Ascending aorta (tissue), 2 donors: Measurements from ENCODE around the gene ABHD12. TPM values are rescaled to one million over a fixed set of nuclear protein-coding genes. Genes with fewer than 3 reads are reported as not detected.

Experiments used
- DNase-seq, 2 donors: peaks; one replicate each; pipeline ENCODE4 v3.0.0-alpha.2; 2019; ENCODE audit warnings: low spot score in 2 of 2
- H3K27ac ChIP-seq, 2 donors: fragments of 200-600 bp; sonication (generic); one replicate each; pipeline ENCODE4 v1.5.1; 2016 to 2017; ENCODE audit warnings: mild to moderate bottlenecking in 1 of 2
- H3K27me3 ChIP-seq: fragments of 200-600 bp; sonication (generic); one replicate; pipeline ENCODE4 v1.5.1; 2017
- H3K36me3 ChIP-seq, 2 donors: fragments of 200-600 bp; sonication (generic); one replicate each; pipeline ENCODE4 v1.5.1; 2016
- H3K4me1 ChIP-seq, 2 donors: fragments of 200-600 bp; sonication (generic); one replicate each; pipeline ENCODE4 v1.5.1; 2016 to 2017; ENCODE audit warnings: mild to moderate bottlenecking in 1 of 2
- H3K4me3 ChIP-seq, 2 donors: fragments of 200-600 bp; sonication (generic); one replicate each; pipeline ENCODE4 v1.5.1; 2016 to 2017; ENCODE audit warnings: mild to moderate bottlenecking in 1 of 2
- H3K9me3 ChIP-seq, 2 donors: fragments of 200-600 bp; sonication (generic); one replicate each; pipeline ENCODE4 v1.5.1; 2016
- CTCF ChIP-seq, 3 experiments: fragments of 200-600 bp in 2 of 3; fragments of 450-650 bp in 1 of 3; sonication (generic) in 2 of 3; IDR thresholded peaks; one replicate each; pipeline ENCODE4 v1.5.1; 2016 to 2019; ENCODE audit warnings: antibody characterized with exemption in 3 of 3, mild to moderate bottlenecking in 1 of 3, moderate library complexity in 1 of 3
- intact Hi-C: fragments of 100-400 bp; cut with DNase I; formaldehyde crosslinking; loops from one replicate; pipeline ENCODE4 v1.15.1; 2023
- total RNA-seq: library from RNA; depleted of rRNA; stranded (reverse); fragments of >200 nt; gene quantifications from one replicate; pipeline ENCODE4 v1.1.0, GENCODE V29; 2016

ABHD12 gene
- total RNA-seq, 1 donor from 2014 or later: 24.3 TPM

GRCh38 chr20:25374842-25375241 is 15.8 kb downstream of the ABHD12 start:
- Histone ChIP-seq H3K36me3 (no peaks in the 10 kb centered on the region), H3K4me1 (no peaks in the 10 kb centered on the region), H3K4me3 (no peak overlapping the region), H3K9me3 (no peaks in the 10 kb centered on the region), H3K27me3 (no peaks in the 10 kb centered on the region), H3K27ac (no peak overlapping the region)
- no peak for DNase-seq
- no peak for TF ChIP-seq CTCF (IDR thresholded peaks at IDR 0.05)
- intact Hi-C loops: no loop called here

GRCh38 chr20:25372584-25373336 is 17.9 kb downstream of the ABHD12 start:
- H3K9me3 ChIP-seq: no peaks in the 10 kb centered on the region
- no peaks in the 10 kb centered on the region for H3K27me3 ChIP-seq
- TF ChIP-seq CTCF (IDR thresholded peaks at IDR 0.05): no peak
- H3K27ac ChIP-seq: no peak overlapping the region
- H3K4me3 ChIP-seq: no peak overlapping the region
- H3K36me3 ChIP-seq: no peaks in the 10 kb centered on the region
- intact Hi-C loops: no loop called here
- H3K4me1 ChIP-seq: no peaks in the 10 kb centered on the region
- no peak for DNase-seq

GRCh38 chr20:25369971-25370370 is 20.7 kb downstream of the ABHD12 start:
- Histone ChIP-seq H3K4me3 (no peak overlapping the region), H3K4me1 (no peaks in the 10 kb centered on the region), H3K9me3 (no peaks in the 10 kb centered on the region), H3K27me3 (no peaks in the 10 kb centered on the region), H3K27ac (no peak overlapping the region), H3K36me3 (no peaks in the 10 kb centered on the region)
- TF ChIP-seq CTCF (IDR thresholded peaks at IDR 0.05): no peak
- DNase-seq: no peak
- intact Hi-C loops: no loop called here

- H3K36me3 ChIP-seq: no peaks in the 10 kb centered on the region
- intact Hi-C loops: no loop called here
- H3K4me1 ChIP-seq: no peaks in the 10 kb centered on the region
- H3K9me3 ChIP-seq: no peaks in the 10 kb centered on the region
- H3K4me3 ChIP-seq: no peak overlapping the region
- no peak for DNase-seq
- no peak for TF ChIP-seq CTCF (IDR thresholded peaks at IDR 0.05)
- H3K27ac ChIP-seq: no peak overlapping the region
- no peaks in the 10 kb centered on the region for H3K27me3 ChIP-seq
Measured at GRCh38 chr20:25369529-25369928, 21.1 kb downstream of the ABHD12 start.

GRCh38 chr20:25368976-25369375 is 21.7 kb downstream of the ABHD12 start:
- TF ChIP-seq CTCF (IDR thresholded peaks at IDR 0.05): no peak
- Histone ChIP-seq H3K4me3 (no peak overlapping the region), H3K9me3 (no peaks in the 10 kb centered on the region), H3K36me3 (no peaks in the 10 kb centered on the region), H3K27me3 (no peaks in the 10 kb centered on the region), H3K27ac (no peak overlapping the region), H3K4me1 (no peaks in the 10 kb centered on the region)
- DNase-seq: no peak
- intact Hi-C loops: no loop called here

- H3K27me3 ChIP-seq: no peaks in the 10 kb centered on the region
- TF ChIP-seq CTCF (IDR thresholded peaks at IDR 0.05): no peak
- intact Hi-C loops: no loop called here
- H3K4me1 ChIP-seq: no peaks in the 10 kb centered on the region
- no peak for DNase-seq
- no peak overlapping the region for H3K27ac ChIP-seq
- no peaks in the 10 kb centered on the region for H3K9me3 ChIP-seq
- H3K4me3 ChIP-seq: no peak overlapping the region
- no peaks in the 10 kb centered on the region for H3K36me3 ChIP-seq
Measured at GRCh38 chr20:25368526-25368925, 22.1 kb downstream of the ABHD12 start.
